Parathyroid adenoma (tissue), 2 donors: ENCODE results near the gene PPM1E.

Experiments used
- H2AFZ ChIP-seq: fragments of 300-600 bp; sonication (generic); one replicate; pipeline ENCODE4 v1.7.0; 2017; ENCODE audit warnings: antibody characterized with exemption, mild to moderate bottlenecking
- H3K27ac ChIP-seq: fragments of 300-600 bp; sonication (generic); one replicate; pipeline ENCODE4 v1.7.0; 2017
- H3K27me3 ChIP-seq: fragments of 300-600 bp; sonication (generic); one replicate; pipeline ENCODE4 v1.7.0; 2017; ENCODE audit warnings: low read length; ENCODE audit not compliant: control insufficient read depth, insufficient read depth
- H3K36me3 ChIP-seq: fragments of 300-600 bp; sonication (generic); one replicate; pipeline ENCODE4 v1.7.0; 2017; ENCODE audit warnings: low read length; ENCODE audit not compliant: control insufficient read depth, insufficient read depth
- H3K4me1 ChIP-seq: fragments of 300-600 bp; sonication (generic); one replicate; pipeline ENCODE4 v1.7.0; 2017; ENCODE audit warnings: control low read depth
- H3K4me2 ChIP-seq: fragments of 300-600 bp; sonication (generic); one replicate; pipeline ENCODE4 v1.7.0; 2017; ENCODE audit warnings: low read length
- H3K4me3 ChIP-seq: fragments of 300-600 bp; sonication (generic); one replicate; pipeline ENCODE4 v1.7.0; 2017; ENCODE audit warnings: low read depth, low read length
- H3K79me2 ChIP-seq: fragments of 300-600 bp; sonication (generic); one replicate; pipeline ENCODE4 v1.7.0; 2017; ENCODE audit warnings: control low read depth
- H3K9ac ChIP-seq: fragments of 300-600 bp; sonication (generic); one replicate; pipeline ENCODE4 v1.7.0; 2017; ENCODE audit warnings: mild to moderate bottlenecking
- H3K9me3 ChIP-seq: fragments of 300-600 bp; sonication (generic); one replicate; pipeline ENCODE4 v1.7.0; 2017; ENCODE audit warnings: low read length; ENCODE audit not compliant: control insufficient read depth
- TF ChIP-seq, protein P1 (sequence below): fragments of 300-600 bp; sonication (generic); IDR thresholded peaks from one replicate; pipeline ENCODE4 v1.7.0; 2017; ENCODE audit warnings: antibody characterized with exemption, mild to moderate bottlenecking
- donor health status: primary hyperparathyroidism.

PPM1E gene

GRCh38 chr17:59001158-59001814 lies 245.6 kb downstream of the PPM1E start:
- H3K36me3 ChIP-seq = no peaks in the 10 kb centered on the region
- no peaks in the 10 kb centered on the region for H3K9me3 ChIP-seq
- H3K4me3 ChIP-seq = no peak overlapping the region
- TF ChIP-seq, protein P1, sequence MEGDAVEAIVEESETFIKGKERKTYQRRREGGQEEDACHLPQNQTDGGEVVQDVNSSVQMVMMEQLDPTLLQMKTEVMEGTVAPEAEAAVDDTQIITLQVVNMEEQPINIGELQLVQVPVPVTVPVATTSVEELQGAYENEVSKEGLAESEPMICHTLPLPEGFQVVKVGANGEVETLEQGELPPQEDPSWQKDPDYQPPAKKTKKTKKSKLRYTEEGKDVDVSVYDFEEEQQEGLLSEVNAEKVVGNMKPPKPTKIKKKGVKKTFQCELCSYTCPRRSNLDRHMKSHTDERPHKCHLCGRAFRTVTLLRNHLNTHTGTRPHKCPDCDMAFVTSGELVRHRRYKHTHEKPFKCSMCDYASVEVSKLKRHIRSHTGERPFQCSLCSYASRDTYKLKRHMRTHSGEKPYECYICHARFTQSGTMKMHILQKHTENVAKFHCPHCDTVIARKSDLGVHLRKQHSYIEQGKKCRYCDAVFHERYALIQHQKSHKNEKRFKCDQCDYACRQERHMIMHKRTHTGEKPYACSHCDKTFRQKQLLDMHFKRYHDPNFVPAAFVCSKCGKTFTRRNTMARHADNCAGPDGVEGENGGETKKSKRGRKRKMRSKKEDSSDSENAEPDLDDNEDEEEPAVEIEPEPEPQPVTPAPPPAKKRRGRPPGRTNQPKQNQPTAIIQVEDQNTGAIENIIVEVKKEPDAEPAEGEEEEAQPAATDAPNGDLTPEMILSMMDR = no peak
- no peak overlapping the region for H3K9ac ChIP-seq
- no peak overlapping the region for H2AFZ ChIP-seq
- H3K4me2 ChIP-seq = no peak overlapping the region
- H3K27ac ChIP-seq = peak overlapping the region; percentile 17
- H3K79me2 ChIP-seq = no peaks in the 10 kb centered on the region
- H3K4me1 ChIP-seq = no peaks in the 10 kb centered on the region
- no peaks in the 10 kb centered on the region for H3K27me3 ChIP-seq

DNA sequence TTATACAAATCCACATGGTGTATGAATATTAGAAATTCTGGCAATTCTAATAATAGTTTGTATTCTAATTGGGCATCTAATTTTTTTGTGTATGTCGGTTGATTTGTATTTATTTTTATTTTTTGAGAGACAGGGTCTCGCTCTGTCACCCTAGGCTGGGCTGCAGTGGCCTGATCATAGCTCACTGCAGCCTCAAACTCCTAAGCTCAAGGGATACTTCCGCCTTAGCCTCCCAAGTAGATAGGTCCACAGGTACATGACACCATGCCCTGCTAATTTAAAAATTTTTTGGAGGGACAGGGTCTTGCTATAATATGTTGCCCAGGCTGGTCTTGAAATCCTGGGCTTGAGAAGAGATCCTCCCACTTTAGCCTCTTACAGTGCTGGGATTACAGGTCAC lies 246.5 kb downstream of the PPM1E start:
- Histone ChIP-seq H3K79me2 (no peaks in the 10 kb centered on the region), H2AFZ (no peak overlapping the region), H3K4me1 (no peaks in the 10 kb centered on the region), H3K27ac (peak overlapping the region; percentile 17), H3K9me3 (no peaks in the 10 kb centered on the region), H3K4me3 (no peak overlapping the region), H3K9ac (no peak overlapping the region), H3K4me2 (no peak overlapping the region), H3K27me3 (no peaks in the 10 kb centered on the region), H3K36me3 (no peaks in the 10 kb centered on the region)
- TF ChIP-seq, protein P1 = no peak

DNA sequence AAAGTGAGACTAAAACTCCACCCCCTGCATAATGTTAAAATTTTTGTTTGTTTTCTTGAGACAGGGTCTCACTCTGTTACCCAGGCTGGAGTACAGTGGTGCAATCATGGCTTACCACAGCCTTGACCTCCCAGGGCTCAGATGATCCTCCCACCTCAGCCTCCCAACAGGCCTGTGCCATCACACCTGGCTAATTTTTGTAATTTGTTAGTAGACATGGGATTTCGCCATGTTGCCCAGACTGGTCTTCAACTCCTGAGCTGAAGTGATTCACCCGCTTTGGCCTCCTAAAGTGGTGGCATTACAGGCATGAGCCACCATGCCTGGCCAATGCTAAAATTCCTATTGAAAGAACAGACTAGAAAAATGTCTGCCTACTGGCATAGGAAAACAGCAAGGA lies 247.2 kb downstream of the PPM1E start:
- H3K27me3 ChIP-seq = no peaks in the 10 kb centered on the region
- H3K36me3 ChIP-seq = no peaks in the 10 kb centered on the region

DNA sequence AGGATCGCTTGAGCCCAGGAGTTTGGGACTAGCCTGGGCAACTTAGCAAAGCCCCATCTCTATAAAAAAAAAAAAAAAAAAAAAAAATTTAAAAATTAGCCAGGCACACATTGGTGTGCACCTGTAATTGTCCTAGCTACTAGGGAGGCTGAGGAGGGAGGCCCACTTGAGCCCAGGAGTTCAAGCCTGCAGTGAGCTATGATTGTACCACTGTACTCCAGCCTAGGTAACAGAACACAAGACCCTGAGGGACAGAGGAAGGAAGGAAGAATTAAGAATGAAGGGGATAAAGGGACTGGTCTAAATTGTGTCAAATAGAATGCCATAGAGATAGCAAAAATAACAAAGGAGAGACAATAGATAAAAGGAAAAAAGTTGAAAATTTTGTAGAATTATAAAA lies 248.2 kb downstream of the PPM1E start:
- no peaks in the 10 kb centered on the region for H3K36me3 ChIP-seq
- no peaks in the 10 kb centered on the region for H3K27me3 ChIP-seq
- no peak overlapping the region for H2AFZ ChIP-seq
- no peak overlapping the region for H3K27ac ChIP-seq
- H3K4me1 ChIP-seq = no peaks in the 10 kb centered on the region
- no peak overlapping the region for H3K9ac ChIP-seq
- H3K9me3 ChIP-seq = no peaks in the 10 kb centered on the region
- H3K4me3 ChIP-seq = no peak overlapping the region
- no peaks in the 10 kb centered on the region for H3K79me2 ChIP-seq
- no peak overlapping the region for H3K4me2 ChIP-seq
- TF ChIP-seq, protein P1 = no peak

More for the DNA sequence above, 247.2 kb downstream of the PPM1E start:
- no peaks in the 10 kb centered on the region for H3K4me1 ChIP-seq
- H3K79me2 ChIP-seq = no peaks in the 10 kb centered on the region
- no peak overlapping the region for H3K4me3 ChIP-seq
- no peaks in the 10 kb centered on the region for H3K9me3 ChIP-seq
- no peak overlapping the region for H3K27ac ChIP-seq
- TF ChIP-seq, protein P1 = no peak
- no peak overlapping the region for H3K4me2 ChIP-seq
- no peak overlapping the region for H3K9ac ChIP-seq
- H2AFZ ChIP-seq = no peak overlapping the region
